ENCODE measurements around the gene NCKAP5.

The NCKAP5 gene

GRCh38 chr2:133588144-133588543, 19.9 kb upstream of the NCKAP5 start:
- Histone ChIP-seq H3K27me3 (ENCODE audit: insufficient read depth, poor library complexity, severe bottlenecking) (no peaks in the 10 kb centered on the region), H3K27ac (replicated peaks) (no peak overlapping the region), H3K4me3 (replicated peaks; ENCODE audit: insufficient read depth, low read length) (no peak overlapping the region)
- no peak for DNase-seq (ENCODE audit: low read depth in 1 of 2, low spot score in 1 of 2)
- no peak for TF ChIP-seq POLR2AphosphoS5 (IDR thresholded peaks at IDR 0.05; ENCODE audit: low read depth)
- TF ChIP-seq, protein P1, sequence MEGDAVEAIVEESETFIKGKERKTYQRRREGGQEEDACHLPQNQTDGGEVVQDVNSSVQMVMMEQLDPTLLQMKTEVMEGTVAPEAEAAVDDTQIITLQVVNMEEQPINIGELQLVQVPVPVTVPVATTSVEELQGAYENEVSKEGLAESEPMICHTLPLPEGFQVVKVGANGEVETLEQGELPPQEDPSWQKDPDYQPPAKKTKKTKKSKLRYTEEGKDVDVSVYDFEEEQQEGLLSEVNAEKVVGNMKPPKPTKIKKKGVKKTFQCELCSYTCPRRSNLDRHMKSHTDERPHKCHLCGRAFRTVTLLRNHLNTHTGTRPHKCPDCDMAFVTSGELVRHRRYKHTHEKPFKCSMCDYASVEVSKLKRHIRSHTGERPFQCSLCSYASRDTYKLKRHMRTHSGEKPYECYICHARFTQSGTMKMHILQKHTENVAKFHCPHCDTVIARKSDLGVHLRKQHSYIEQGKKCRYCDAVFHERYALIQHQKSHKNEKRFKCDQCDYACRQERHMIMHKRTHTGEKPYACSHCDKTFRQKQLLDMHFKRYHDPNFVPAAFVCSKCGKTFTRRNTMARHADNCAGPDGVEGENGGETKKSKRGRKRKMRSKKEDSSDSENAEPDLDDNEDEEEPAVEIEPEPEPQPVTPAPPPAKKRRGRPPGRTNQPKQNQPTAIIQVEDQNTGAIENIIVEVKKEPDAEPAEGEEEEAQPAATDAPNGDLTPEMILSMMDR (IDR thresholded peaks at IDR 0.05; ENCODE audit: insufficient read depth, low read length): no peak
- TF ChIP-seq SPI1 (IDR thresholded peaks at IDR 0.05; ENCODE audit: borderline replicate concordance, low read depth): no peak
- TF ChIP-seq REST (IDR thresholded peaks at IDR 0.05; ENCODE audit: insufficient replicate concordance, low read depth): no peak
- TF ChIP-seq GABPA (IDR thresholded peaks at IDR 0.05; ENCODE audit: low read depth): no peak

DNA sequence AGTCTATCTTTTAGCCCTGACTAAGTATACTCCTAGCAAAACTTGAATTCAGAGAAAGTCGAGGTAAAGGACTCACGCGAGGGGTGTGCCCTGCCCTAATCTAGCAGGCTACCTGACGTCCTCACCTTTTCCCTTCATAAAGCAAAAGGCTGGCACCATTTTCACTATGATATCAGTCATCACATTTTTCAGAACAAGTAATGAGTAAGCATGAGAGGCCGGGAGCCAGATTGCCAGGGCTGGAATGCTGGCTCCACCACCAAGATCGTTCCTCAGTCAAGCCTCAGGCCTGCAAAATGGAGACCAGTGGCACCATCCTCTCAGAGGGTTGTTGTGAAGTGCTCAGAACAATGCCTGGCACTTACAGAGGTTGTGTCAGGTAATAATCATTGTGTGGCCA, 18.7 kb upstream of the NCKAP5 start:
- no peak overlapping the region for H3K27ac ChIP-seq (replicated peaks)
- no peak for TF ChIP-seq REST (IDR thresholded peaks at IDR 0.05; ENCODE audit: insufficient replicate concordance, low read depth)
- no peak for DNase-seq (ENCODE audit: low read depth in 1 of 2, low spot score in 1 of 2)
- H3K27me3 ChIP-seq (ENCODE audit: insufficient read depth, poor library complexity, severe bottlenecking): no peaks in the 10 kb centered on the region
- no peak overlapping the region for H3K4me3 ChIP-seq (replicated peaks; ENCODE audit: insufficient read depth, low read length)

DNA sequence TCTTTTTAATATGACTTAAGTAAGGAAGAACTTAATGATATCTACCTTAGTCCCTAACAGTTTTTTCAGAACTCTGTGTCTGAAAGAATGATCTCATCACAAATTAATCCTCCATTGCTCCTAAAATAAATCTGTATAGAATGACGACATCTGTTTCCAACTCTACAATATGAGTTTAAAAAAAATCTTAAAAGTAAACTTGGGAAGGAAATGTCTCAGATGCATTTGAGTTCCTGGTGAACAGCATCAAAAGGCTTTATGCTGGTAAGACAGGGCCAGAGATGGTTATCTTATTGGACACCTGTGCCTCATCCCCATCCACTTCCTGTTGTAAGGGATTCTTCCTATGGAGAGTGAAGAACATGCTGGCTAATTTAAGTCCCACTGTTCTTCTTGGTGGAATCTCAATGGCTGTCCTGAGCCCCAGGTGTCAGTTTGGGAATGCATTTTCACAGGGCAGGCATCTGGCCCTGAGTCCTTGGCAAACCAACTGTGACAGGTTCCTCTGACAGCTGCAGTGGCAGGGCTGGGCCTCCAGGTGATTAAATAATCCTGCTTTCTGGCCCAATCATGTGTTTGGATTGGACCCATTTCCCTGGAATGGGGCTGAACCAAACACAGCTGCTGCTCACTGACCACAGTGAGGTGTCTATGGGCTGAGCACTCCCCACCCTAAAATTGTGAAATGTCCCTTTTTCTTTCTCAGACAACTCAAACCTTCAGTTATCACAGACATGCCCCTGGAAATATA, 12.9 kb upstream of the NCKAP5 start:
- no peaks in the 10 kb centered on the region for H3K27me3 ChIP-seq (ENCODE audit: insufficient read depth, poor library complexity, severe bottlenecking)
- no peak overlapping the region for H3K4me3 ChIP-seq (replicated peaks; ENCODE audit: insufficient read depth, low read length)
- H3K27ac ChIP-seq (replicated peaks): no peak overlapping the region
- no peak for DNase-seq (ENCODE audit: low read depth in 1 of 2, low spot score in 1 of 2)
- no peak for TF ChIP-seq SPI1 (IDR thresholded peaks at IDR 0.05; ENCODE audit: borderline replicate concordance, low read depth)
- TF ChIP-seq, protein P1 (IDR thresholded peaks at IDR 0.05; ENCODE audit: insufficient read depth, low read length): no peak
- TF ChIP-seq POLR2AphosphoS5 (IDR thresholded peaks at IDR 0.05; ENCODE audit: low read depth): no peak
- TF ChIP-seq REST (IDR thresholded peaks at IDR 0.05; ENCODE audit: insufficient replicate concordance, low read depth): no peak
- TF ChIP-seq GABPA (IDR thresholded peaks at IDR 0.05; ENCODE audit: low read depth): no peak

All from HL-60 (cell line).